NCI-H2107 treated with DMSO at 0.1 percent for 48 hours (cell line): ENCODE results near the gene VWA3A.
"Not testable (repeated sequence)": the region's sequence is repeated elsewhere in the genome, so short reads cannot be mapped to it uniquely, and the experiment has no call there.

Experiments
- DNase-seq: peaks from one replicate; lab custom pipeline; 2025; ENCODE audit not compliant: unreplicated experiment; lab: John Stamatoyannopoulos, UW

Gene VWA3A

GRCh38 chr16:22128537-22128936 is 36.2 kb downstream of the VWA3A start:
- not testable (repeated sequence) for DNase-seq

- no peak for DNase-seq
These were observed 38.2 kb downstream of the VWA3A start for GRCh38 chr16:22130528-22130927.

GRCh38 chr16:22132801-22133200 is 40.5 kb downstream of the VWA3A start:
- DNase-seq, result no peak

- no peak for DNase-seq
These were observed 46.1 kb downstream of the VWA3A start for GRCh38 chr16:22138482-22138881.

- no peak for DNase-seq
These were observed 46.7 kb downstream of the VWA3A start for GRCh38 chr16:22139008-22139407.

- DNase-seq, result no peak
These were observed 47.4 kb downstream of the VWA3A start for GRCh38 chr16:22139732-22140131.

- no peak for DNase-seq
These were observed 49.4 kb downstream of the VWA3A start for GRCh38 chr16:22141767-22142166.

- DNase-seq, result no peak
These were observed 52.2 kb downstream of the VWA3A start for GRCh38 chr16:22144520-22144919.

- no peak for DNase-seq
These were observed 55.5 kb downstream of the VWA3A start for GRCh38 chr16:22147853-22148252.

GRCh38 chr16:22151246-22151998 is 59.1 kb downstream of the VWA3A start:
- DNase-seq, result no peak

GRCh38 chr16:22152316-22152715 is 60.0 kb downstream of the VWA3A start:
- DNase-seq, result no peak

- DNase-seq, result not testable (repeated sequence)
These were observed 60.7 kb downstream of the VWA3A start for GRCh38 chr16:22153078-22153477.

GRCh38 chr16:22161401-22161800 is 69.1 kb downstream of the VWA3A start:
- no peak for DNase-seq

GRCh38 chr16:22161999-22162655 is 69.8 kb downstream of the VWA3A start, which contains the start of gene SDR42E2:
SDR42E2 (plus strand) TSS chr16:22162506; CDS start chr16:22165583, 3,077 bp downstream.
- no peak for DNase-seq

- DNase-seq, result no peak
These were observed 70.3 kb downstream of the VWA3A start for GRCh38 chr16:22162656-22163009.

- DNase-seq, result no peak
These were observed 71.5 kb downstream of the VWA3A start for GRCh38 chr16:22163806-22164205.

GRCh38 chr16:22164482-22164881 is 72.1 kb downstream of the VWA3A start:
- DNase-seq, result no peak

- no peak for DNase-seq
These were observed 73.4 kb downstream of the VWA3A start for GRCh38 chr16:22165508-22166285.

GRCh38 chr16:22171953-22172352 is 79.6 kb downstream of the VWA3A start:
- DNase-seq, result no peak

GRCh38 chr16:22172642-22173041 is 80.3 kb downstream of the VWA3A start:
- DNase-seq, result not testable (repeated sequence)

- no peak for DNase-seq
These were observed 82.3 kb downstream of the VWA3A start for GRCh38 chr16:22174642-22175041.
